ENCODE data around the gene UVSSA. TPM values are rescaled to one million over a fixed set of nuclear protein-coding genes. Genes with fewer than 3 reads are reported as not detected.

The UVSSA gene
- total and polyA plus RNA-seq, 2 donors (not counting 1 experiment from before 2014, with no cell fraction given): 34.6 to 40.5 TPM

DNA sequence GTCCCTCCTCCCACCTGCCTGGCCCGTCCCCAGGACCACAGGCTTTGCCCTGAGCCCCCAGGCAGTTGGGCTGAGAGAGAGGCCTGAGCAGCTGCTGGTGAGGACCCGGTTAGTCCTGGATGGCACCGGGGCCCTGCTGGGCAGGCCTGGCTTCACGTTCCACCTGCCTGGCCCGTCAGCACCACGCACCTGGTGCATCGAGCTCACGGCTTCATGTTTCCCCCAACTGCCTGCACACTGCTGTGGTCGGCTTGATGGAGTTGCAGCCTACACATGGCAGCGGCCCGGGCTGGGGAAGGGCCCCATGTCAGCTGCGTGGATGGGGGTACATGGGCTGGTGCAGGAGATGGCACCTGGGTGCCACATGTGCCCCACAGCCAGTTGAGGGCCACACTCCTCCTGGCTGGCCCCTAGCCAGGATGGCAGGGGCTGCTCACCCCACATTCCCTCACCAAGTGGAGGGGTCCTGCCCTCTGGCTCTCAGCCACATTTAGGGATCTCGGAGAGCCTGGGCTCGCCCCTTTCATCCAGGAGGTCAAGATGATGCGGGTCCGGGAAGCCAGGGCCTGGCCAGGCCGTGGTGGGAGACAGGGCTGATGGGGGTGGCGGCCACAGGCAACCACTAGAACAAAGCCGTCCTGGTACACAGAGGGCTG is 30.7 kb downstream of the UVSSA start:
- ChIA-PET CTCF (no interaction called here), POLR2A (no interaction called here)
- Histone ChIP-seq H3K27ac (ENCODE audit: low read length in 2 of 2) (no peak overlapping the region), H3K79me2 (ENCODE audit: control insufficient read depth, insufficient read depth, low read length) (no peaks in the 10 kb centered on the region), H3K9ac (ENCODE audit: low read length) (no peak overlapping the region), H3K36me3 (replicated peaks in 1 of 2; ENCODE audit: control extremely low read depth in 1 of 2, control insufficient read depth in 1 of 2, extremely low read depth in 1 of 2, insufficient read depth in 2 of 2, low read length in 1 of 2) (peaks cover 0 to 10% of the 10 kb centered on the region in 2 experiments), H4K20me1 (ENCODE audit: control insufficient read depth, insufficient read depth, low read length, poor library complexity, severe bottlenecking) (no peaks in the 10 kb centered on the region), H3K4me3 (ENCODE audit: control extremely low read depth in 1 of 5, extremely low read depth in 1 of 5, insufficient read depth in 1 of 5, low read depth in 2 of 5, low read length in 4 of 5) (no peak overlapping the region), H2AFZ (ENCODE audit: insufficient read depth, low read depth, low read length, poor library complexity, severe bottlenecking) (no peak overlapping the region), H3K27me3 (replicated peaks in 1 of 4; ENCODE audit: control extremely low read depth in 1 of 4, control insufficient read depth in 3 of 4, insufficient read depth in 4 of 4, low read length in 3 of 4) (no peaks in the 10 kb centered on the region), H3K9me3 (ENCODE audit: control extremely low read depth in 1 of 3, control insufficient read depth in 2 of 3, insufficient read depth in 1 of 3, low read length in 2 of 3) (peaks cover 0 to 1% (median 0%) of the 10 kb centered on the region in 3 donors), H3K4me1 (ENCODE audit: control insufficient read depth in 2 of 2, insufficient read depth in 2 of 2, low read length in 2 of 2) (no peaks in the 10 kb centered on the region), H3K4me2 (replicated peaks; ENCODE audit: low read depth, low read length, poor library complexity, severe bottlenecking) (no peak overlapping the region)
- intact Hi-C loops (cut with micrococcal nuclease): no loop called here
- Mint-ChIP-seq H3K9me3 (ENCODE audit: insufficient read depth) (no peaks in the 10 kb centered on the region), H3K27me3 (no peaks in the 10 kb centered on the region), H3K4me3 (no peak overlapping the region), H3K4me1 (no peaks in the 10 kb centered on the region), H3K27ac (no peak overlapping the region)
- TF ChIP-seq EZH2 (IDR thresholded peaks at IDR 0.05; ENCODE audit: borderline replicate concordance, insufficient read depth, low read depth, low read length, poor library complexity, severe bottlenecking) (no peak), CTCF (IDR thresholded peaks at IDR 0.05) (no peak)
- no peak for DNase-seq
- 95% methylated on average over 13 of the region's 19 CpGs for WGBS (ENCODE audit: insufficient coverage)
- ATAC-seq (ENCODE audit: low read depth): no peak

- peaks cover 0 to 3% of the 10 kb centered on the region in 2 experiments for H3K36me3 ChIP-seq (replicated peaks in 1 of 2; ENCODE audit: control extremely low read depth in 1 of 2, control insufficient read depth in 1 of 2, extremely low read depth in 1 of 2, insufficient read depth in 2 of 2, low read length in 1 of 2)
- no peak overlapping the region for H3K27ac Mint-ChIP-seq
- H3K4me3 ChIP-seq (ENCODE audit: control extremely low read depth in 1 of 5, extremely low read depth in 1 of 5, insufficient read depth in 1 of 5, low read depth in 2 of 5, low read length in 4 of 5): no peak overlapping the region
- intact Hi-C loops (cut with micrococcal nuclease): no loop called here
- no peak overlapping the region for H3K4me3 Mint-ChIP-seq
- no peaks in the 10 kb centered on the region for H3K27me3 ChIP-seq (replicated peaks in 1 of 4; ENCODE audit: control extremely low read depth in 1 of 4, control insufficient read depth in 3 of 4, insufficient read depth in 4 of 4, low read length in 3 of 4)
- POLR2A ChIA-PET: no interaction called here
- no peak overlapping the region for H3K27ac ChIP-seq (ENCODE audit: low read length in 2 of 2)
- no peaks in the 10 kb centered on the region for H3K27me3 Mint-ChIP-seq
- no peaks in the 10 kb centered on the region for H4K20me1 ChIP-seq (ENCODE audit: control insufficient read depth, insufficient read depth, low read length, poor library complexity, severe bottlenecking)
- no peak overlapping the region for H3K4me2 ChIP-seq (replicated peaks; ENCODE audit: low read depth, low read length, poor library complexity, severe bottlenecking)
- ATAC-seq (ENCODE audit: low read depth) (no peak), DNase-seq (no peak)
- H3K9me3 ChIP-seq (ENCODE audit: control extremely low read depth in 1 of 3, control insufficient read depth in 2 of 3, insufficient read depth in 1 of 3, low read length in 2 of 3): no peaks in the 10 kb centered on the region
- no peak overlapping the region for H3K9ac ChIP-seq (ENCODE audit: low read length)
- CTCF ChIA-PET: no interaction called here
- no peaks in the 10 kb centered on the region for H3K4me1 Mint-ChIP-seq
- WGBS (ENCODE audit: insufficient coverage): 85% methylated on average over 30 of the region's 30 CpGs
- no peaks in the 10 kb centered on the region for H3K9me3 Mint-ChIP-seq (ENCODE audit: insufficient read depth)
- no peaks in the 10 kb centered on the region for H3K4me1 ChIP-seq (ENCODE audit: control insufficient read depth in 2 of 2, insufficient read depth in 2 of 2, low read length in 2 of 2)
- no peak overlapping the region for H2AFZ ChIP-seq (ENCODE audit: insufficient read depth, low read depth, low read length, poor library complexity, severe bottlenecking)
- H3K79me2 ChIP-seq (ENCODE audit: control insufficient read depth, insufficient read depth, low read length): no peaks in the 10 kb centered on the region
- no peak for TF ChIP-seq EZH2 (IDR thresholded peaks at IDR 0.05; ENCODE audit: borderline replicate concordance, insufficient read depth, low read depth, low read length, poor library complexity, severe bottlenecking)
- no peak for TF ChIP-seq CTCF (IDR thresholded peaks at IDR 0.05)
These were observed 31.7 kb downstream of the UVSSA start for GRCh38 chr4:1378559-1379231.

Measured in B cell (primary cell).